DOHH2 (cell line): ENCODE data around the gene INO80.

ENCODE experiments used
- H3F3A ChIP-seq: fragments of 200-600 bp; sonication (generic), shearing (Covaris generic); 2 replicates; pipeline ENCODE4 v1.6.0; 2016; ENCODE audit warnings: antibody characterized with exemption, mild to moderate bottlenecking; ENCODE audit not compliant: control insufficient read depth, insufficient read depth
- H3K27ac ChIP-seq: fragments of 200-600 bp; sonication (generic); 2 replicates; pipeline ENCODE4 v1.5.1; 2014; ENCODE audit warnings: low read depth, mild to moderate bottlenecking, low read length, moderate library complexity
- H3K27me3 ChIP-seq: fragments of 200-600 bp; sonication (generic); 2 replicates; pipeline ENCODE4 v1.6.1; 2014; ENCODE audit warnings: mild to moderate bottlenecking, low read length, mixed read lengths; ENCODE audit not compliant: control insufficient read depth
- H3K36me3 ChIP-seq: fragments of 200-600 bp; sonication (generic); 2 replicates; pipeline ENCODE4 v1.6.1; 2014; ENCODE audit warnings: mild to moderate bottlenecking, low read length, moderate library complexity, mixed read lengths; ENCODE audit not compliant: control insufficient read depth
- H3K4me1 ChIP-seq: fragments of 200-600 bp; sonication (generic); 2 replicates; pipeline ENCODE4 v1.6.1; 2014; ENCODE audit warnings: mild to moderate bottlenecking, low read length, mixed read lengths; ENCODE audit not compliant: control insufficient read depth
- H3K4me2 ChIP-seq: fragments of 200-600 bp; sonication (generic); 2 replicates; pipeline ENCODE4 v1.6.0; 2014; ENCODE audit warnings: mild to moderate bottlenecking, low read length, moderate library complexity
- H3K4me3 ChIP-seq: fragments of 200-600 bp; sonication (generic); 2 replicates; pipeline ENCODE4 v1.5.1; 2014; ENCODE audit warnings: mild to moderate bottlenecking, low read length, mixed read lengths
- H3K79me2 ChIP-seq: fragments of 200-600 bp; sonication (generic); 2 replicates; pipeline ENCODE4 v1.6.1; 2014; ENCODE audit warnings: mild to moderate bottlenecking, low read length, mixed read lengths; ENCODE audit not compliant: control insufficient read depth
- H3K9me2 ChIP-seq: fragments of 200-600 bp; sonication (generic); replicated peaks from 2 replicates; pipeline ENCODE4 v1.6.1; 2014; ENCODE audit warnings: mild to moderate bottlenecking, low read length, mixed read lengths; ENCODE audit not compliant: control insufficient read depth
- H3K9me3 ChIP-seq: fragments of 200-600 bp; sonication (generic); 2 replicates; pipeline ENCODE4 v1.6.1; 2014; ENCODE audit warnings: antibody characterized with exemption, low read length, mixed read lengths; ENCODE audit not compliant: control insufficient read depth, insufficient read depth
- H4K20me1 ChIP-seq: fragments of 200-600 bp; sonication (generic); 2 replicates; pipeline ENCODE4 v1.6.0; 2014; ENCODE audit warnings: low read depth, mild to moderate bottlenecking, antibody characterized with exemption, low read length, moderate library complexity; ENCODE audit not compliant: control insufficient read depth, insufficient read depth
- EZH2phosphoT487 ChIP-seq: fragments of 200-600 bp; sonication (generic); IDR thresholded peaks from 2 replicates; pipeline ENCODE4 v1.6.1; 2017; ENCODE audit warnings: borderline replicate concordance, mild to moderate bottlenecking, antibody characterized with exemption, low read length, moderate library complexity, mixed read lengths
- TF ChIP-seq, protein P1 (sequence below): fragments of 200-600 bp; sonication (generic); IDR thresholded peaks from one replicate; pipeline ENCODE4 v1.5.1; 2014; ENCODE audit warnings: antibody characterized with exemption, mild to moderate bottlenecking, low read depth, low read length; ENCODE audit not compliant: poor library complexity, severe bottlenecking

The INO80 gene

GRCh38 chr15:40969363-40969762, 146.7 kb downstream of the INO80 start:
- H3K9me3 ChIP-seq = no peaks in the 10 kb centered on the region
- H3K79me2 ChIP-seq = no peaks in the 10 kb centered on the region
- no peak overlapping the region for H3K27ac ChIP-seq
- H3K36me3 ChIP-seq = no peaks in the 10 kb centered on the region
- no peak overlapping the region for H3K4me3 ChIP-seq
- H4K20me1 ChIP-seq = no peaks in the 10 kb centered on the region
- TF ChIP-seq, protein P1, sequence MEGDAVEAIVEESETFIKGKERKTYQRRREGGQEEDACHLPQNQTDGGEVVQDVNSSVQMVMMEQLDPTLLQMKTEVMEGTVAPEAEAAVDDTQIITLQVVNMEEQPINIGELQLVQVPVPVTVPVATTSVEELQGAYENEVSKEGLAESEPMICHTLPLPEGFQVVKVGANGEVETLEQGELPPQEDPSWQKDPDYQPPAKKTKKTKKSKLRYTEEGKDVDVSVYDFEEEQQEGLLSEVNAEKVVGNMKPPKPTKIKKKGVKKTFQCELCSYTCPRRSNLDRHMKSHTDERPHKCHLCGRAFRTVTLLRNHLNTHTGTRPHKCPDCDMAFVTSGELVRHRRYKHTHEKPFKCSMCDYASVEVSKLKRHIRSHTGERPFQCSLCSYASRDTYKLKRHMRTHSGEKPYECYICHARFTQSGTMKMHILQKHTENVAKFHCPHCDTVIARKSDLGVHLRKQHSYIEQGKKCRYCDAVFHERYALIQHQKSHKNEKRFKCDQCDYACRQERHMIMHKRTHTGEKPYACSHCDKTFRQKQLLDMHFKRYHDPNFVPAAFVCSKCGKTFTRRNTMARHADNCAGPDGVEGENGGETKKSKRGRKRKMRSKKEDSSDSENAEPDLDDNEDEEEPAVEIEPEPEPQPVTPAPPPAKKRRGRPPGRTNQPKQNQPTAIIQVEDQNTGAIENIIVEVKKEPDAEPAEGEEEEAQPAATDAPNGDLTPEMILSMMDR = no peak
- no peak for TF ChIP-seq EZH2phosphoT487
- H3K9me2 ChIP-seq = no peaks in the 10 kb centered on the region
- no peak overlapping the region for H3K4me2 ChIP-seq
- H3F3A ChIP-seq = peaks cover 4% of the 10 kb centered on the region; the same call in 1 of the 2 replicates
- peaks cover 3% of the 10 kb centered on the region; the same call in 1 of the 2 replicates for H3K27me3 ChIP-seq
- H3K4me1 ChIP-seq = no peaks in the 10 kb centered on the region

DNA sequence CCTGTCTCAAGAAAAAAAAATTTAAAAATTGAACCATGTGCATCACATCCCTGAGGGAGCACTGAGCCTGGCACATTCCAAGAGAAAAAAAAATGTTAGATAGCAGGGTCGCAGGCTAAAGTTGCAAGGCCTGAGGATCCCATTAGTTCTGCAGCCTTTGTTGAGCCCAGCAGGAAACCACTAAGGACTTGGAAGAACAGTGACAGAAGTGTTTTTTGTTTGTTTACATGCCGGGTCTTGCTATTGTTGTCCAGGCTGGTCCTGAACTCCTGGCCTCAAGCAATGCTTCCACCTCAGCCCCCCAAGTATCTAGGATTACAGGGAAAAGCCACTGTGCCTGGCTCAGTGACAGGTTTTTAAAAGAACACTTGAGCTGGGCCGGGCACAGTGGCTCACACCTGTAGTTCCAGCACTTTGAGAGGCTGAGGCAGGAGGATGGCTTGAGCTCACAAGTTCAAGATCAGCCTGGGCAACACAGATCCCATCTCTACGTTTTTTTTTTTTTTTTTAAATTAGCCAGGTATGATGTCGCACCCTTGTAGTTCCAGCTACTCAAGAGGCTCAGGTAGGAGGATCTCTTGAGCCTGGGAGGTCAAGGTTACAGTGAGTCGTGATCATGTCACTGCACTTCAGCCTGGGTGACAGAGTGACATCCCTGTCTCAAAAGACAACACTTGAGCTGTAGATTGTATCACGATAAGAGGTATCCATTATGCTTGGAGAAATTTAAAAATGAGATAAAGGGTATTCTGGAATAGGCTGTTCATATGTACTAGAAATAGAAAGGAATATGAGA, 147.6 kb downstream of the INO80 start:
- H3K36me3 ChIP-seq = no peaks in the 10 kb centered on the region
- peaks cover 3% of the 10 kb centered on the region; the same call in 1 of the 2 replicates for H3K27me3 ChIP-seq
- H3F3A ChIP-seq = peaks cover 4% of the 10 kb centered on the region; the same call in 1 of the 2 replicates
- H3K9me2 ChIP-seq = no peaks in the 10 kb centered on the region
- H4K20me1 ChIP-seq = no peaks in the 10 kb centered on the region
- H3K79me2 ChIP-seq = no peaks in the 10 kb centered on the region
- H3K9me3 ChIP-seq = no peaks in the 10 kb centered on the region
- TF ChIP-seq EZH2phosphoT487 = no peak
- TF ChIP-seq, protein P1 = no peak
- no peak overlapping the region for H3K4me2 ChIP-seq
- no peaks in the 10 kb centered on the region for H3K4me1 ChIP-seq
- no peak overlapping the region for H3K4me3 ChIP-seq
- no peak overlapping the region for H3K27ac ChIP-seq

DNA sequence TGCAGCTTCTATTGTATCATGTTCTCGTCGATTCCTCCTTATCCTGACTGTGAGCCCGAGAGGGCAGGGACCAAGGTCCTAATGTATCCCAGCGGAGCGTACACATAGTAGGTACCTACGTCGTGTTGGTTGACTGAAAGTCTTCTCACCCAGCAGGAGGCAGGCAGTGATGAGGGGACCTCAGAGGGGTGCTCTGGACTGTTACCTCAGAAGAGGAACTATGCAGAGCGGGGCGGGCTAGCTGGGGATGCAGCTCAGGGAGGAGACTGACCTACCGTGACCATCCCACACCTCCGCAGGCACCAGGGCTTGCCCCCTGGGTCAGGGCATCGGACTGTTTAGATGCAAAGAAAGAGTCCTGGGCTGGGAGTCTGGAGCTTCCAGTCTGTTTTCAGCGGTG, 151.4 kb downstream of the INO80 start:
- Histone ChIP-seq H3K4me2 (no peak overlapping the region), H3K79me2 (no peaks in the 10 kb centered on the region), H3F3A (no peaks in the 10 kb centered on the region), H3K4me3 (no peak overlapping the region), H3K27ac (no peak overlapping the region), H3K27me3 (peaks cover 3% of the 10 kb centered on the region; the same call in 1 of the 2 replicates), H4K20me1 (no peaks in the 10 kb centered on the region), H3K9me2 (no peaks in the 10 kb centered on the region), H3K36me3 (no peaks in the 10 kb centered on the region), H3K4me1 (peaks cover 7% of the 10 kb centered on the region), H3K9me3 (no peaks in the 10 kb centered on the region)
- TF ChIP-seq, protein P1 = no peak
- TF ChIP-seq EZH2phosphoT487 = no peak
